Measurements from ENCODE around the gene FGF4.

DNA sequence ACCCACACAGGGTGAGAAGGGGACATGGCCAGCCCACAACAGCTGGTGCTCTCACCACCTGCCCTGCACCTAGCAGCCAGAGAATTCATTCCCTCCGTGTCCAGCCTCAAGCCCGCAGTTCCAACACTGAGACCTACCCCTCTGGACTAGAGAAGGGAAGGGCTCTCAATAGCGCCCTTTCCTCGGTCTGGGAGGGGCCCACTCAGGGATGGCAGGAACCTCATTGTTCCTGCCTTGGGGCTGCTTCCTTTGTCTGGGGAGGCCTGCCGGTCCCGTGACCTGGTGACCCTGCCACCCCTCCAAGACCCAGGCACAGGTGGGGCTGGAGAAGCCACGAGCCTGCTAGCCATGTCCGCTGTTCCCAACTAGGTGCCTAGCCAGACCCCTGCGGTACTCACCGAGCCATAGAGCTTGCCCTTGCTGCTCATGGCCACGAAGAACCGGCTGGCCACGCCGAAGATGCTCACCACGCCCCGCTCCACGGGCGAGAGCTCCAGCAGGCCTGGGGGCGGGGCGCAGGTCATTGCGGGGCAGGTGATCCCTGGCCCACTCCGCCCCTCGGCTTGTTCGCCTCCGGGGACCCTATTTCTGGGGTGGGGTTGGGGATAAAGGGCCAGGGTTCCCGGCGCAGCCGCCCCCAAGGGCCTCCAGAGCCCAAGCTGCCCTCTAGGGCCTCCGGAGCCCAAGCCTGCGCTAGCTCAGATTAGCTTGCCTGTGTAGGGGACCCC, 1.4 kb downstream of the FGF4 start:
- TF ChIP-seq, protein P1, sequence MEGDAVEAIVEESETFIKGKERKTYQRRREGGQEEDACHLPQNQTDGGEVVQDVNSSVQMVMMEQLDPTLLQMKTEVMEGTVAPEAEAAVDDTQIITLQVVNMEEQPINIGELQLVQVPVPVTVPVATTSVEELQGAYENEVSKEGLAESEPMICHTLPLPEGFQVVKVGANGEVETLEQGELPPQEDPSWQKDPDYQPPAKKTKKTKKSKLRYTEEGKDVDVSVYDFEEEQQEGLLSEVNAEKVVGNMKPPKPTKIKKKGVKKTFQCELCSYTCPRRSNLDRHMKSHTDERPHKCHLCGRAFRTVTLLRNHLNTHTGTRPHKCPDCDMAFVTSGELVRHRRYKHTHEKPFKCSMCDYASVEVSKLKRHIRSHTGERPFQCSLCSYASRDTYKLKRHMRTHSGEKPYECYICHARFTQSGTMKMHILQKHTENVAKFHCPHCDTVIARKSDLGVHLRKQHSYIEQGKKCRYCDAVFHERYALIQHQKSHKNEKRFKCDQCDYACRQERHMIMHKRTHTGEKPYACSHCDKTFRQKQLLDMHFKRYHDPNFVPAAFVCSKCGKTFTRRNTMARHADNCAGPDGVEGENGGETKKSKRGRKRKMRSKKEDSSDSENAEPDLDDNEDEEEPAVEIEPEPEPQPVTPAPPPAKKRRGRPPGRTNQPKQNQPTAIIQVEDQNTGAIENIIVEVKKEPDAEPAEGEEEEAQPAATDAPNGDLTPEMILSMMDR (IDR thresholded peaks at IDR 0.05) = no peak
- TF ChIP-seq EP300 (IDR thresholded peaks at IDR 0.05) (no peak), POLR2AphosphoS5 (IDR thresholded peaks at IDR 0.05) (no peak)

All from esophagus muscularis mucosa (tissue), 4 donors.